Parathyroid adenoma (tissue), 2 donors: ENCODE data around the gene C1QTNF4.

Source experiments
- H2AFZ ChIP-seq: fragments of 300-600 bp; sonication (generic); one replicate; pipeline ENCODE4 v1.7.0; 2017; ENCODE audit warnings: antibody characterized with exemption, mild to moderate bottlenecking
- H3K27ac ChIP-seq: fragments of 300-600 bp; sonication (generic); one replicate; pipeline ENCODE4 v1.7.0; 2017
- H3K27me3 ChIP-seq: fragments of 300-600 bp; sonication (generic); one replicate; pipeline ENCODE4 v1.7.0; 2017; ENCODE audit warnings: low read length; ENCODE audit not compliant: control insufficient read depth, insufficient read depth
- H3K36me3 ChIP-seq: fragments of 300-600 bp; sonication (generic); one replicate; pipeline ENCODE4 v1.7.0; 2017; ENCODE audit warnings: low read length; ENCODE audit not compliant: control insufficient read depth, insufficient read depth
- H3K4me1 ChIP-seq: fragments of 300-600 bp; sonication (generic); one replicate; pipeline ENCODE4 v1.7.0; 2017; ENCODE audit warnings: control low read depth
- H3K4me2 ChIP-seq: fragments of 300-600 bp; sonication (generic); one replicate; pipeline ENCODE4 v1.7.0; 2017; ENCODE audit warnings: low read length
- H3K4me3 ChIP-seq: fragments of 300-600 bp; sonication (generic); one replicate; pipeline ENCODE4 v1.7.0; 2017; ENCODE audit warnings: low read depth, low read length
- H3K79me2 ChIP-seq: fragments of 300-600 bp; sonication (generic); one replicate; pipeline ENCODE4 v1.7.0; 2017; ENCODE audit warnings: control low read depth
- H3K9ac ChIP-seq: fragments of 300-600 bp; sonication (generic); one replicate; pipeline ENCODE4 v1.7.0; 2017; ENCODE audit warnings: mild to moderate bottlenecking
- H3K9me3 ChIP-seq: fragments of 300-600 bp; sonication (generic); one replicate; pipeline ENCODE4 v1.7.0; 2017; ENCODE audit warnings: low read length; ENCODE audit not compliant: control insufficient read depth
- TF ChIP-seq, protein P1 (sequence below): fragments of 300-600 bp; sonication (generic); IDR thresholded peaks from one replicate; pipeline ENCODE4 v1.7.0; 2017; ENCODE audit warnings: antibody characterized with exemption, mild to moderate bottlenecking
- donor health status: primary hyperparathyroidism.

The C1QTNF4 gene

DNA sequence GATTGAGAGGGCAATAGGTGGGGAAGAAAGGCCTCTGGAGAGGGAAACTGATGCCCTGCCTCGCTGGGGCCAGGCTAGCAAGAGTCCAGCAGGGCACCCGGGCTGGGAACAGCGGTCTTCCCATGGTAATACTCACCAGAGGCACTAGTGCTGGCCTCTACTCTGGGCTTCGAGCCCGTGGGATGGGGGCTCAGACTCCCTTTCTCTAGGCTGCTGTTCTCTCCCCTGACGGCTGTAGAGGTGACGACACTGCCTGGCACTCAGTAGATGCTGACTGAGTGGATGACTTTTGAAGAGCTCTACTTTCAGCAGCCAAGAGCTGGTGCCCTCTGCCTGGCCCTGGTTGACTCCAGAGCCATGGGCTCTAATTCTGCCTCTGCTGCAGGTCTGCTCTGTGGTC lies 818 bp upstream of the C1QTNF4 start:
- Histone ChIP-seq H3K4me3 (no peak overlapping the region), H3K9ac (no peak overlapping the region)

DNA sequence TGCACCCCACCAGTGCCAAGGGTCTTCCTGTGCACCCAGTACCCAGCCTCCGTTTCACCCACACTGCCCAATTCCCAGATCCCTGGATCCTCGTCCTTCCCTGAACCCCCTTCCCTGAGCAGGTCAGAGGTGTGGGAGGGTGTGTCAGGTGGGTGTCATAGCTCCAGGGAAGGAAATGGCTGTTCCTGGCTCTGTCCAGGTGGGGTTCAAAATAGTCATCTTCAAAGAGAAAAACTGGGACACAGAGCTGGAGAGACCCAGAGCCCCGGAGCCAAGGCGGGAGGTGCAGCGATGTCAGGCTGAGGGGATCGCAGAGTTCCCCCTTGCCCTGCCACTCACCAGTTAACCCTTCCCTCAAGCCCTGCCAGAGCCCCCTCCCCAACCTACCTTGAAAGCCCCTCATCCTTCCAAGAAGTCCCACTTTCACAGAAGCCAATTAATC lies 698 bp downstream of the C1QTNF4 start:
- H3K27me3 ChIP-seq = no peaks in the 10 kb centered on the region
- H3K79me2 ChIP-seq = no peaks in the 10 kb centered on the region
- no peaks in the 10 kb centered on the region for H3K9me3 ChIP-seq
- H2AFZ ChIP-seq = peak overlapping the region; percentile 50
- TF ChIP-seq, protein P1, sequence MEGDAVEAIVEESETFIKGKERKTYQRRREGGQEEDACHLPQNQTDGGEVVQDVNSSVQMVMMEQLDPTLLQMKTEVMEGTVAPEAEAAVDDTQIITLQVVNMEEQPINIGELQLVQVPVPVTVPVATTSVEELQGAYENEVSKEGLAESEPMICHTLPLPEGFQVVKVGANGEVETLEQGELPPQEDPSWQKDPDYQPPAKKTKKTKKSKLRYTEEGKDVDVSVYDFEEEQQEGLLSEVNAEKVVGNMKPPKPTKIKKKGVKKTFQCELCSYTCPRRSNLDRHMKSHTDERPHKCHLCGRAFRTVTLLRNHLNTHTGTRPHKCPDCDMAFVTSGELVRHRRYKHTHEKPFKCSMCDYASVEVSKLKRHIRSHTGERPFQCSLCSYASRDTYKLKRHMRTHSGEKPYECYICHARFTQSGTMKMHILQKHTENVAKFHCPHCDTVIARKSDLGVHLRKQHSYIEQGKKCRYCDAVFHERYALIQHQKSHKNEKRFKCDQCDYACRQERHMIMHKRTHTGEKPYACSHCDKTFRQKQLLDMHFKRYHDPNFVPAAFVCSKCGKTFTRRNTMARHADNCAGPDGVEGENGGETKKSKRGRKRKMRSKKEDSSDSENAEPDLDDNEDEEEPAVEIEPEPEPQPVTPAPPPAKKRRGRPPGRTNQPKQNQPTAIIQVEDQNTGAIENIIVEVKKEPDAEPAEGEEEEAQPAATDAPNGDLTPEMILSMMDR = no peak
- H3K27ac ChIP-seq = peak overlapping the region; percentile 51
- peaks cover 4% of the 10 kb centered on the region for H3K4me1 ChIP-seq
- peak overlapping the region; percentile 72 for H3K4me2 ChIP-seq
- no peaks in the 10 kb centered on the region for H3K36me3 ChIP-seq
- peak overlapping the region; percentile 34 for H3K4me3 ChIP-seq
- H3K9ac ChIP-seq = no peak overlapping the region

More for the DNA sequence above, 818 bp upstream of the C1QTNF4 start:
- no peaks in the 10 kb centered on the region for H3K27me3 ChIP-seq
- H3K9me3 ChIP-seq = no peaks in the 10 kb centered on the region
- H3K27ac ChIP-seq = peak overlapping the region; percentile 47
- H3K4me1 ChIP-seq = peaks cover 11% of the 10 kb centered on the region
- no peaks in the 10 kb centered on the region for H3K79me2 ChIP-seq
- H3K36me3 ChIP-seq = no peaks in the 10 kb centered on the region
- TF ChIP-seq, protein P1 = no peak
- no peak overlapping the region for H3K4me2 ChIP-seq
- no peak overlapping the region for H2AFZ ChIP-seq

DNA sequence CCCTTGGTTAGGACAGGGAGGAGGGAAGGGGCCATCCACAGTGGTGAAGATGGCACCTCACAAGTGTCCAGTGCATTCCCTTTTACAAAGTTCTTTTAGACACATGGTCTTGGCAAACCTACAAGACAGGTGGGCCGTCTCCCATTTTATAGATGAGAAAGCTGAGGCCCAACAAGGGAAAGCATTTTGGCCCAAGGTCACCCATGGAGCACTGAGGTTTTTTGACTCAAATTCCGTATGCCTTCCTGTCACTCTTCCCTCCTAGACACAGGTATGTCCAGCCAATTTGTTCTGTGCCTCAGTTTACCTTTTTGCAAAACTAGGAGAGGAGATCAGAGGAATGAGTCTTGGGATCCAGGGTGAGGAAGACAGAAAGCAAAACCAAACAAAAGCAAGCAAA lies 1.2 kb downstream of the C1QTNF4 start:
- H3K27ac ChIP-seq = no peak overlapping the region
- H3K79me2 ChIP-seq = no peaks in the 10 kb centered on the region
- TF ChIP-seq, protein P1 = no peak
- H3K9ac ChIP-seq = no peak overlapping the region
- H3K27me3 ChIP-seq = no peaks in the 10 kb centered on the region
- no peak overlapping the region for H3K4me3 ChIP-seq
- H3K9me3 ChIP-seq = no peaks in the 10 kb centered on the region
- H3K4me1 ChIP-seq = peaks cover 4% of the 10 kb centered on the region
- H3K4me2 ChIP-seq = no peak overlapping the region
- H2AFZ ChIP-seq = no peak overlapping the region
- no peaks in the 10 kb centered on the region for H3K36me3 ChIP-seq

DNA sequence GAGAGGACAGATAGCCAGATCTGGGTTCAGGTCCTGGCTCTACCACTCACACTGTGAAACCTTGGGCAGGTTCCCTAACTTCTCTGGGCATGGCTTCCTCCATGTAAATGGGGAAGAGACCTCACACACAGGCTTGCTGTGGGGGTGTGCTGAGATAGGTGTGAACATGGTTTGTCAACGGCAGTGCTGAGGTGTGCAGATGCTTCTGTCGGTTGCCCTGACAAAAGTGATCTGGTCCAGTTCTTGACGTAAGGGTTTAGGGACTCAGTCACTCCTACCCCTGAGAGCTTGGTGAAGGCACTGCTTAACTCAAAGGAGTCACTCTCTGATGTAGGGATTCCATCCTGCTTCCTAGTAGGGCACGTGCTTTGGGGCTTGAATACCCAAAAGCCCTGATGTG lies 2.0 kb downstream of the C1QTNF4 start:
- Histone ChIP-seq H3K27me3 (no peaks in the 10 kb centered on the region), H3K4me3 (no peak overlapping the region), H3K4me2 (no peak overlapping the region), H3K27ac (no peak overlapping the region), H3K79me2 (no peaks in the 10 kb centered on the region), H2AFZ (no peak overlapping the region), H3K36me3 (no peaks in the 10 kb centered on the region), H3K9ac (no peak overlapping the region), H3K4me1 (peaks cover 4% of the 10 kb centered on the region), H3K9me3 (no peaks in the 10 kb centered on the region)
- TF ChIP-seq, protein P1 = no peak

DNA sequence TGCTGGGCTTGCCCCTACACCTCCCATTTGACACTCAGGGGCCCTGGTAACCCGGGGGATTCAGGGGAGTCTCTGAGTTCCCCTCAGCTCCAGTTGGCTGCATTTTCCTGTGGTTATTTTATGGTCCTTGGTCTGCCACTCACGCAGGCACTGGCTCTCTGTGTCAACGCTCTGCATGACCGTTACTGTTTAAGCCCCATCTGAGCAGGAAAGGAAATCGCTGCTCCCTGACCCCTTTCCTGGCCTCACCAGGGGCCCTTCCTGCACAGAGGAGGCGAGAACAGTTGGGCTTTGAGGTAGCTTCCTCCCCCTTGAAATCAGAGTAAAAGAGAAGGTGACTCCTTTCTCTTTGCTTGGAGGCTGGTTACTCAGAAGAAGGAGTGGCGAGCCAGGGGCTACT lies 2.4 kb downstream of the C1QTNF4 start:
- TF ChIP-seq, protein P1 = no peak
- H3K4me3 ChIP-seq = no peak overlapping the region
- H3K9me3 ChIP-seq = no peaks in the 10 kb centered on the region
- H3K4me1 ChIP-seq = peaks cover 4% of the 10 kb centered on the region
- no peak overlapping the region for H3K4me2 ChIP-seq
- no peak overlapping the region for H3K27ac ChIP-seq
- H3K36me3 ChIP-seq = no peaks in the 10 kb centered on the region
- no peaks in the 10 kb centered on the region for H3K79me2 ChIP-seq
- H2AFZ ChIP-seq = no peak overlapping the region
- H3K9ac ChIP-seq = no peak overlapping the region
- H3K27me3 ChIP-seq = no peaks in the 10 kb centered on the region
